ENCODE data around the gene UBE2N. TPM values are rescaled to one million over a fixed set of nuclear protein-coding genes. Genes with fewer than 3 reads are reported as not detected.
"Not testable (repeated sequence)": the region's sequence is repeated elsewhere in the genome, so short reads cannot be mapped to it uniquely, and the experiment has no call there.

The UBE2N gene
- total RNA-seq, 1 donor from 2014 or later, result 80.5 TPM

- DNase-seq (ENCODE audit: low spot score), result no peak
These were observed 1.8 kb upstream of the UBE2N start for GRCh38 chr12:93443576-93443975.

- no peak for DNase-seq (ENCODE audit: low spot score)
These were observed 929 bp upstream of the UBE2N start for GRCh38 chr12:93442411-93443340.

GRCh38 chr12:93441081-93441616 is 598 bp downstream of the UBE2N start:
- DNase-seq (ENCODE audit: low spot score), result peak; percentile 18

DNA sequence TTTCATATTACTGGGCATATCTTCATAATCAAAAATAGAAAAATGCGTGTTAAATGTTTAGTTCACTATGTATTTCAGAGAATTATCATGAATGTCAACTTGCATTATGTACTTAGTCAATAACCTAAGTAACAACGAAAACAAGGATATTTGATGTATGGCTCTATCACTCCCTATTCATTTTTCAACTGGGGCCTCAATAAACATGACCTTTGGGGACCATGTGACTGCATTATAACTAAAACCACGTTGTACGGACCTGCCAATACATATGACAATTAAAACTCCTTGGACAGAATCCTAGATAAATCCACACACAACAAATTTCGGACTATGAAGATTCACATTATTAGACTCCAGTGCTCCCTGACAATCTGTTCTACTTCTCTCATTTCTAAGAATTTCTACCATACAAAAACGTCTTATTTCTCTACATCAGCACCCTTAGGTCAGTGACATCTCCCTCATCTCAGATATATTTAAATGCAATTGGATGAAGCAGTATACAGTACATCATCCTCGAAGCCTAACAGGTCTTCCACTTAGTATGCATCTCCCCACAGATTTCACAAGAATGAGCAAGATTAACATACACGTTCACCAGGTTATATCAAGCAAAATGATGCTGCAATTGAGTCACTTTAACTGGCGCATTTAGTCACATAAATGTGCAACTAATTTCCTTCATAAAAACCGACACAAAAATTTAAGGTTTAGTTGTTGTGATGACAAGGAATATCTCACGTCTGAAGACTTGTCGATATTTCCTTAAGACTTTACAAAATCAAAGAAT is 1.5 kb downstream of the UBE2N start:
- no peak for DNase-seq (ENCODE audit: low spot score)

DNA sequence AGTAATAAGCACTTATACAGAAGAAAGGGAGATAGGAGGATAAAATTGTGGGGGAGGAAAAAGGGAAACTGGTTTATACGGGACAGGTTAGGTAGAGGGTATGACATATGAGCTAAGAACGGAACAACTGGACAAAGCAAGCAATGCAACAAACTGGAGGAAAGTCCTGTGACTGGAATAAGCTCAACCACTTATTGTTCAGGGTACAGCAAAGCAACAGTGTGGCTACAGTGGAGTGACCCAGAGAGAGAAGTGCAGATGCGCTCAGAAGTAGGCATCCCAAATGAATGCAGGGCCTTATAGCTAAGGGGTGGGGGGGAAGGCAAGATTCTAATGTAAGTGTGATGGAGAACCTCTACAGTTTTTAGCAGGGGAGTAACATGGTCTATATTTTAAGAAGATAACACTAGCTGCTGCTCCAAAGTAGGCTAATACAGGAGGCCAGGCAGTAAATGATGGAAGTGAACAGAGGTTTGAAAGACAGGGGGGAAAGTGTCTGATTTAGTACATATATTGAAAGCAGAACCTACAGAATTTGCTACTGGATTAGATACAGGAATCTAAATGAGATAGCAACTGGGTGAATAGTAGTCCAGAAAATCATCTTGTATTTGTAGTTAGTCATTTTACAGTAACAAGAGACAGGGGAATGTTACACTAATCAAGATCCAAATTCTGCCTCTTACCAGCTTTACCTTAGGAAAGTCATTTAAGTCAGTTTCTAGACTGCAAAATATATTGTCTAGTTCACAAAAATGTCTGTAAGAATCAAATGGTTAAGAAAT is 3.3 kb downstream of the UBE2N start:
- no peak for DNase-seq (ENCODE audit: low spot score)

- no peak for DNase-seq (ENCODE audit: low spot score)
These were observed 7.4 kb downstream of the UBE2N start for GRCh38 chr12:93434256-93434865.

DNA sequence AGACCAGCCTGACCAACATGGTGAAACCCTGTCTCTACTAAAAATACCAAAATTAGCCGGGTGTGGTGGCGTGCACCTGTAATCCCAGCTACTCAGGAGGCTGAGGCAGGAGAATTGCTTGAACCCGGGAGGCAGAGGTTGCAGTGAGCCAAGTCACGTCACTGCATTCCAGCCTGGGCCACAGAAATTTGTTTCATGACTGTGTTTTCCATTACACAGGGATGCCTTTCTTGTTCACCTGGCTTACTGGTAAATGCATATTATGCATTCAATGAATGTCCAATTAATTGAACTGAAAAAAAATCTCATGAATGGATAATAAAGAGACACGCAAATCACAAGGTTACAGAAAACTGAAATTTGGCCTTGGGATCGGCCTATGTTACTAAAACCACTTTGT is 9.7 kb downstream of the UBE2N start:
- DNase-seq (ENCODE audit: low spot score), result not testable (repeated sequence)

DNA sequence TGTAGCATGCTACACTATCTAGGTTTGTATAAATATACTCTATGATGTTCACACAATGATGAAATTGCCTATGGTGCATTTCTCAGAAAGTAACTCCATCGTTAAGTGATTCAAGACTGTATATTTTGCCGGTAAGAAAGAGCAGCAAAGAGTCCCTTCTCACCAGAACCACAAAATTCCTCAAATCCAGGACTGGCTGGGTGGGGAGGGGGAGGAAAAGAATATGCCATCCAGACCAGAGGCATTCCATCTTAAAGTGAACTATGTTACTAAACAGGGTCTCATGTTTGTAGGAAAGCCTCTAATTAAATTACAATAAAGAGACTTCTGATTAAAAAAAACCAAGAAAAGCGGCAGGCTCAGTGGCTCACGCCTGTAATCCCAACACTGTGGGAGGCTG is 11.5 kb downstream of the UBE2N start:
- no peak for DNase-seq (ENCODE audit: low spot score)

DNA sequence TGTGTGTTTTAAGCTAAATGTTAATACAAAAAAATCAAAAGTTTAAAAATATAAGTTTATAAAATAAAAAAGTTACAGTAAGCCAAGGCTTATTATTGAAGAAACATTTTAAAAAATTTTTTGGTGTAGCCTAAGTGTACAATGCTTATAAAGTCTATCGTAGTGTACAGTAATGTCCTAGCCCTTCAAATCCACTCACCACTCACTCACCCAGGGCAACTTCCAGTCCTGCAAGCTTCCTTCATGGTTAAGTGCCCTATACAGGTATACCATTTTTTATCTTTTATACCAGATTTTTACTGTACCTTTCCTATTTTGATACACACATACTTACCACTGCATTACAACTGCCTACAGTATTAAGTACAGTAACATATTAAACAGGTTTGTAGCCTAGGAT is 11.9 kb downstream of the UBE2N start:
- no peak for DNase-seq (ENCODE audit: low spot score)

DNA sequence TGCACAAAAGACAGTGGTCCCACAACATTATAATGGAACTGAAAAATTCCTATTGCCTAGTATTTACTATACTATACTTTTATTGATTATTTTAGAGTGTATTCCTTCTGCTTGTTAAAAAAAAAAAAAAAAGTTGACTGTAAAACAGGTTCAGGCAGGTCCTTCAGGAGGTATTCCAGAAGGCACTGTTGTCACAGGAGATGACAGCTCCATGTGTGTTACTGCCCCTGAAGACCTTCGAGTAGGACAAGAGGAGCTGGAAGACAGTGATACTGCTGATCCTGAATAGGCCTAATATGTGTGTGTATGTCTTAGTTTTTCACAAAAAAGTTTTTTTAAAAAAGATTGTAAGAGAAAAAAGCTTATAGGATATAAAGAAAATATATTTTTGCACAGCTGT is 12.3 kb downstream of the UBE2N start:
- DNase-seq (ENCODE audit: low spot score), result no peak

GRCh38 chr12:93427779-93428564 is 13.8 kb downstream of the UBE2N start:
- no peak for DNase-seq (ENCODE audit: low spot score)

GRCh38 chr12:93426412-93426805 is 15.3 kb downstream of the UBE2N start:
- no peak for DNase-seq (ENCODE audit: low spot score)

- DNase-seq (ENCODE audit: low spot score), result no peak
These were observed 15.9 kb downstream of the UBE2N start for GRCh38 chr12:93425736-93426411.

DNA sequence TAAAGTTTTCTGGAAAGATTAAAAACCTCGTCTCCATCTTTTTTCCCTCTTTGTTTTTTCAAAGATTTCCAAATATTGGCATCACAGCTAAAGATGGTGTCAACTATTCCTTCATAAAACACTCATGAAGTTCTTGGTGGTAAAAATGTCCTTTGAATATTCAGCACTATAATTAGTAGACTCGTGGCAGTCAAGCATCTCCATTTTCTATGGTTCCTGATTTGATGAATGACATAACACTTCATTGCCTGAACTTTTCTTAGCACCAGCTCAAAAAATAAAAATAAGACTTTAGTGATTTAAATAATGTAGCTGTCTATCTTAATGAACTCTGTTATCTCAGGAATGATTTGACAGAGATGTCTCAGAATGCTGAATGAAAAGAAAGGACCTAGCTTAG is 19.7 kb downstream of the UBE2N start:
- no peak for DNase-seq (ENCODE audit: low spot score)

- DNase-seq (ENCODE audit: low spot score), result no peak
These were observed 22.2 kb downstream of the UBE2N start for GRCh38 chr12:93419388-93420034.

DNA sequence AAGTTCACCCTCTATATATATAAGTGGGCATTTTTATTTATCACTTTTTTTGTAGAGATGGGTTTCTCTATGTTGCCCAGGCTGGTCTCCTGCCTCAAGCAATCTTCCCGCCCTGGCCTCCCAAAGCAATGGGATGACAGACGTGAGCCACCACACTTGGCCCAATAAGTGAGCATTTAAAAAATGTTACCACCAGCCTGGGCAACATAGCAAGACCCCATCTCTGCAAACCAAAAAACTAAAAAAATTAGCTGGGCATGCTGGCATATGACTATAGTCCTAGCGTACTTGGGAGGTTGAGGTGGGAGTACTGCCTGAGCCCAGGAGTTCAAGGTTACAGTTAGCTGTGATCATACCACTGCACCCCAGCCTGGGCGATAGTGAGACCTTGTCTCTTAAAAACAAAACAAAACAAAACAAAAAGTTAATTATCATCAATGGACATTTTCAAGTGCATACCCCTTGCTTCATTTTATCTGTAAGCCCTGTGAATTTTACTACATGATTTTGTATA is 23.7 kb downstream of the UBE2N start:
- no peak for DNase-seq (ENCODE audit: low spot score)

DNA sequence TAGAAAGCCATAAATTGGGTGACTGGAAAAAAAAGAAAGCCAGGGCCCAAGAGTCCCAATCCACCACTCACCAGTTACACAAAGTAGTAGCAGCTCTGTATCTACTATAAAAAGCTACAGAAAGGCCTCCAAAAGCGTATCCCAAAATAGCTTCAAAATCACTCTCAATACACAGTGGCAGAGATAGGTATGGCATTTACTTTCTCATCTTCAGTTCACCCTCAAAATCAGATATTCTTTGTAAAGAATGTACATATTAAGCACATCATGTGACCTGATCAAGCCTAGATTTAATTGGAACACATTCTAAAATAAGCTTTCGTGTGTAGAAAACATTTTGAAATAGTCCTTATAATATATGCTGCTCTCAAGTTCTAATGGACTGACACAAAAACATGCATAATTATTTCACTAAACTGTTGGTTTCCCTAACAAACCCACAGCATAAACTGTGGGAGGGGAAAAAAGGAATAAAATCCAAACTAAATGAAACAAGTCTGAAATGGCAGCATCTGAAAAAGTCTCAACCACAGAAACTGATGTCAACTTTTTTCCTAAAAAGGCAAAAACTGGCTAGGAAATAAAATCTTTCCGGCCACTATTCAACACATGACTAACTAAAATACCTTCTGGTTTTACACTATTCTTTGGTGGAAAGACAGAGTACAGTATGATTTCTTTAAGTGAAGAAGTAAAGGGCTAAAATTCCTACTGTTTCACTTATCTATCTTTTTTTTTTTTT is 25.9 kb downstream of the UBE2N start:
- DNase-seq (ENCODE audit: low spot score), result no peak

GRCh38 chr12:93413064-93413463 is 28.7 kb downstream of the UBE2N start:
- DNase-seq (ENCODE audit: low spot score), result no peak

Data from mucosa of gallbladder (tissue), 1 donor.